ENCODE data around the gene PSD2. TPM values are rescaled to one million over a fixed set of nuclear protein-coding genes. Genes with fewer than 3 reads are reported as not detected.

The PSD2 gene
- total and polyA plus RNA-seq, 2 of the 13 experiments (the other 11 are each of a cell fraction or from before 2014, with no cell fraction given) = 0.07 TPM; not detected in 1

DNA sequence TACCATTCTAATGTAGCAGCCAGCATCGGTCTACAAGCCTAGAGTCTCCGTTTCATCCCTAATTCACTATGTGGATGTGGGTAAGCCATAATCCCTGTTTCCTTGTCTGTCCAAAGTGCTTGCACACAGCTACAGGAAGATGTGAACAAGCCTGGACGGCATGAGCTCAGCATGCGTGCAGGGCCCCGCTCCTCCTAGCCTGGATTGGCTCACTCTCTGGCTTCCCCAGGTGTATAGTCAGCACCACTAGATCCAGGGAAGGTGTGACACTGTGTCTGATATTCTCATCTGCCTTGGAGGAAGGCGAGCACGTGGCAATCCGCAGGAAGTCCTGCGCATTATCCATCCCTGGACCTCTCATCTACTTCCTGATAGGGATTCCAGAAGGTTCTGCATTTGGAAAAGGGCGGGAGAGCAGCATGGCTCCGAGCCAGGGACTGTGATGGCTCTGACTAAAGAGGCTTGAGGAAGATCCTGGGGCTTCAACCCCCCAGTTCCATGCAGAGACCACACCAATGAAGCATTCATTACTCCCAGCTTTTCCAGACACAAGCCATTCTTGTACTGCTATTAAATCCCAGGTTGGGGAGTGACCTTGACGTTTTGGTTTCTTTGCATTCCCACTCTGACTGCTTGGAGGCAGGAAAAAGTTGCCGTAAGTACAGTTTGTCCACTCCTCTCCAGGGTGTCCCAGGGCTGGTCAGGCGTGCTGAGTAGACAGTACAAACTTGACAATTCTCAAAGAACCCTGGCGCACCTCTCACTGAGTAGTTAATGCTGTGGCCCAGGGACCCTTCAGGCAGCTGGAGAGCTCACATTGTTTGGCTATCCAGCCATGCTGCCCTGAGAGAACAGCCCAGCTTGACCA is 65.6 kb downstream of the PSD2 start:
- CTCF ChIA-PET (ENCODE audit: low intra/inter-chr PET ratio, low total read pairs) = no interaction called here
- H2AFZ ChIP-seq (ENCODE audit: low read length) = no peak overlapping the region
- H3K27ac ChIP-seq (ENCODE audit: extremely low read length, insufficient read depth, low read length) = no peak overlapping the region
- no TSS peak for BruUV-seq (replicated peaks)
- intact Hi-C loops (cut with micrococcal nuclease; ENCODE audit: unreplicated experiment) = loop anchor here (10.0 kb wide), 1 partner anchor 104 kb away; no protein-coding TSS in a partner anchor
- POLR2A ChIA-PET = no interaction called here
- FAIRE-seq (no peak), DNase-seq (ENCODE audit: low spot score) (no peak), ATAC-seq (no peak)
- 21% methylated on average over 5 of the region's 15 CpGs for WGBS (ENCODE audit: low lambda C conversion rate)
- H3K79me2 ChIP-seq (ENCODE audit: insufficient read depth, low read length) = no peaks in the 10 kb centered on the region
- peaks cover 2 to 47% of the 10 kb centered on the region in 2 experiments; a peak in 3 of 5 replicates for H3K27me3 ChIP-seq (ENCODE audit: control insufficient read depth in 1 of 2, insufficient read depth in 2 of 2, low read length in 2 of 2)
- no peaks in the 10 kb centered on the region for H3K9me3 ChIP-seq (ENCODE audit: low read length)
- TF ChIP-seq, protein P1, sequence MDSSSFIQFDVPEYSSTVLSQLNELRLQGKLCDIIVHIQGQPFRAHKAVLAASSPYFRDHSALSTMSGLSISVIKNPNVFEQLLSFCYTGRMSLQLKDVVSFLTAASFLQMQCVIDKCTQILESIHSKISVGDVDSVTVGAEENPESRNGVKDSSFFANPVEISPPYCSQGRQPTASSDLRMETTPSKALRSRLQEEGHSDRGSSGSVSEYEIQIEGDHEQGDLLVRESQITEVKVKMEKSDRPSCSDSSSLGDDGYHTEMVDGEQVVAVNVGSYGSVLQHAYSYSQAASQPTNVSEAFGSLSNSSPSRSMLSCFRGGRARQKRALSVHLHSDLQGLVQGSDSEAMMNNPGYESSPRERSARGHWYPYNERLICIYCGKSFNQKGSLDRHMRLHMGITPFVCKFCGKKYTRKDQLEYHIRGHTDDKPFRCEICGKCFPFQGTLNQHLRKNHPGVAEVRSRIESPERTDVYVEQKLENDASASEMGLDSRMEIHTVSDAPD (CRISPR knock-in tag; IDR thresholded peaks at IDR 0.05) = no peak
- TF ChIP-seq, protein P2, sequence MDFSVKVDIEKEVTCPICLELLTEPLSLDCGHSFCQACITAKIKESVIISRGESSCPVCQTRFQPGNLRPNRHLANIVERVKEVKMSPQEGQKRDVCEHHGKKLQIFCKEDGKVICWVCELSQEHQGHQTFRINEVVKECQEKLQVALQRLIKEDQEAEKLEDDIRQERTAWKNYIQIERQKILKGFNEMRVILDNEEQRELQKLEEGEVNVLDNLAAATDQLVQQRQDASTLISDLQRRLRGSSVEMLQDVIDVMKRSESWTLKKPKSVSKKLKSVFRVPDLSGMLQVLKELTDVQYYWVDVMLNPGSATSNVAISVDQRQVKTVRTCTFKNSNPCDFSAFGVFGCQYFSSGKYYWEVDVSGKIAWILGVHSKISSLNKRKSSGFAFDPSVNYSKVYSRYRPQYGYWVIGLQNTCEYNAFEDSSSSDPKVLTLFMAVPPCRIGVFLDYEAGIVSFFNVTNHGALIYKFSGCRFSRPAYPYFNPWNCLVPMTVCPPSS (IDR thresholded peaks at IDR 0.05) = no peak
- TF ChIP-seq ZNF674 (CRISPR knock-in tag; IDR thresholded peaks at IDR 0.05; ENCODE audit: low read depth) (no peak), MTA1 (CRISPR knock-in tag; IDR thresholded peaks at IDR 0.05; ENCODE audit: borderline replicate concordance) (no peak), NFIB (CRISPR knock-in tag; IDR thresholded peaks at IDR 0.05; ENCODE audit: borderline replicate concordance) (no peak), SP140L (CRISPR knock-in tag; IDR thresholded peaks at IDR 0.05; ENCODE audit: borderline replicate concordance) (no peak), SP5 (CRISPR knock-in tag; IDR thresholded peaks at IDR 0.05; ENCODE audit: borderline replicate concordance, low read depth) (no peak), ZNF510 (CRISPR knock-in tag; IDR thresholded peaks at IDR 0.05; ENCODE audit: low read depth) (no peak), ZNF263 (CRISPR knock-in tag; IDR thresholded peaks at IDR 0.05) (no peak), SAP130 (CRISPR knock-in tag; IDR thresholded peaks at IDR 0.05; ENCODE audit: low read depth) (no peak), HNRNPUL1 (IDR thresholded peaks at IDR 0.05; ENCODE audit: low read depth, low read length) (no peak), RORA (CRISPR knock-in tag; IDR thresholded peaks at IDR 0.05) (no peak), NFATC3 (CRISPR knock-in tag; IDR thresholded peaks at IDR 0.05) (no peak), RFXANK (CRISPR knock-in tag; IDR thresholded peaks at IDR 0.05) (no peak), TMF1 (CRISPR knock-in tag; IDR thresholded peaks at IDR 0.05; ENCODE audit: low read depth) (no peak)
- TF ChIP-seq, protein P3, sequence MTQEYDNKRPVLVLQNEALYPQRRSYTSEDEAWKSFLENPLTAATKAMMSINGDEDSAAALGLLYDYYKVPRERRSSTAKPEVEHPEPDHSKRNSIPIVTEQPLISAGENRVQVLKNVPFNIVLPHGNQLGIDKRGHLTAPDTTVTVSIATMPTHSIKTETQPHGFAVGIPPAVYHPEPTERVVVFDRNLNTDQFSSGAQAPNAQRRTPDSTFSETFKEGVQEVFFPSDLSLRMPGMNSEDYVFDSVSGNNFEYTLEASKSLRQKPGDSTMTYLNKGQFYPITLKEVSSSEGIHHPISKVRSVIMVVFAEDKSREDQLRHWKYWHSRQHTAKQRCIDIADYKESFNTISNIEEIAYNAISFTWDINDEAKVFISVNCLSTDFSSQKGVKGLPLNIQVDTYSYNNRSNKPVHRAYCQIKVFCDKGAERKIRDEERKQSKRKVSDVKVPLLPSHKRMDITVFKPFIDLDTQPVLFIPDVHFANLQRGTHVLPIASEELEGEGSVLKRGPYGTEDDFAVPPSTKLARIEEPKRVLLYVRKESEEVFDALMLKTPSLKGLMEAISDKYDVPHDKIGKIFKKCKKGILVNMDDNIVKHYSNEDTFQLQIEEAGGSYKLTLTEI (CRISPR knock-in tag; conservative IDR thresholded peaks at IDR 0.05) = no peak
- TF ChIP-seq, protein P4, sequence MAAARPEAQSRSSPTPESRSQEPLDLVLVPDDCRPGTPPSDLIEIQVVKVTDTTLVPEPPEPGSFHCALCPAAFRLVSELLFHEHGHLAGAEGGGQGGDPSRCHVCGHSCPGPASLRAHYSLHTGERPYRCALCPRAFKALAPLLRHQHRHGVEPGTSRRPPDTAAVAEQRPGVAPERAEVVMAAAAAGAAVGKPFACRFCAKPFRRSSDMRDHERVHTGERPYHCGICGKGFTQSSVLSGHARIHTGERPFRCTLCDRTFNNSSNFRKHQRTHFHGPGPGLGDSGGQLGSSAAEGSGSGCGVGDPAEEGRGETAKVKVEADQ (CRISPR knock-in tag; IDR thresholded peaks at IDR 0.05; ENCODE audit: borderline replicate concordance) = no peak
- no peak overlapping the region for H3K9ac ChIP-seq (ENCODE audit: insufficient read depth, low read depth, low read length)
- no peaks in the 10 kb centered on the region for H3K4me1 ChIP-seq (ENCODE audit: insufficient read depth, low read length)
- H3K36me3 ChIP-seq (replicated peaks in 1 of 2; ENCODE audit: control insufficient read depth in 1 of 2, insufficient read depth in 2 of 2, low read length in 2 of 2) = no peaks in the 10 kb centered on the region
- in situ Hi-C loops (cut with HindIII; ENCODE audit: extremely low pct_ligation_motif_present, low pct_unique_long_range_greater_than_20kb) = no loop called here
- H4K20me1 ChIP-seq (ENCODE audit: insufficient read depth, low read length) = no peaks in the 10 kb centered on the region
- no peak overlapping the region for H3K4me2 ChIP-seq (ENCODE audit: low read depth, low read length)
- no peak overlapping the region for H3K4me3 ChIP-seq (replicated peaks in 1 of 3; ENCODE audit: insufficient read depth in 1 of 3, low read depth in 2 of 3, low read length in 3 of 3)

Data from HepG2 (cell line).